Inferior parietal cortex (tissue), 1 donor: ENCODE measurements around the gene EHBP1L1.

Source experiments
- DNase-seq: peaks from one replicate; pipeline ENCODE4 v3.0.0-alpha.2; 2016; ENCODE audit errors: extremely low spot score

The EHBP1L1 gene

GRCh38 chr11:65575568-65576231, at the start of gene EHBP1L1:
TSS of gene EHBP1L1 (plus strand) at chr11:65576053. CDS start at chr11:65576303, 250 bp downstream.
- DNase-seq: no peak

DNA sequence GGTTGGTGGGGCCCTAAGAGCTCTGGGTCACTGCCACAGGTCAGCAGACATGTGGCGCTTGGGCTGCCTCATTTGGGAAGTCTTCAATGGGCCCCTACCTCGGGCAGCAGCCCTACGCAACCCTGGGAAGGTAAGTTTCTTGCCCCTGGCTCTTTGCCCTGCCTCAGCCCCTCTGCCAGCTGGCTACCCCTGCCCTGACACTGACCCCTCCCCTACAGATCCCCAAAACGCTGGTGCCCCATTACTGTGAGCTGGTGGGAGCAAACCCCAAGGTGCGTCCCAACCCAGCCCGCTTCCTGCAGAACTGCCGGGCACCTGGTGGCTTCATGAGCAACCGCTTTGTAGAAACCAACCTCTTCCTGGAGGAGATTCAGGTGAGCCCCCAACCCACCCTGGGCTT, 49.1 kb upstream of the EHBP1L1 start:
- no peak for DNase-seq

GRCh38 chr11:65528819-65529350, 47.0 kb upstream of the EHBP1L1 start:
- no peak for DNase-seq

DNA sequence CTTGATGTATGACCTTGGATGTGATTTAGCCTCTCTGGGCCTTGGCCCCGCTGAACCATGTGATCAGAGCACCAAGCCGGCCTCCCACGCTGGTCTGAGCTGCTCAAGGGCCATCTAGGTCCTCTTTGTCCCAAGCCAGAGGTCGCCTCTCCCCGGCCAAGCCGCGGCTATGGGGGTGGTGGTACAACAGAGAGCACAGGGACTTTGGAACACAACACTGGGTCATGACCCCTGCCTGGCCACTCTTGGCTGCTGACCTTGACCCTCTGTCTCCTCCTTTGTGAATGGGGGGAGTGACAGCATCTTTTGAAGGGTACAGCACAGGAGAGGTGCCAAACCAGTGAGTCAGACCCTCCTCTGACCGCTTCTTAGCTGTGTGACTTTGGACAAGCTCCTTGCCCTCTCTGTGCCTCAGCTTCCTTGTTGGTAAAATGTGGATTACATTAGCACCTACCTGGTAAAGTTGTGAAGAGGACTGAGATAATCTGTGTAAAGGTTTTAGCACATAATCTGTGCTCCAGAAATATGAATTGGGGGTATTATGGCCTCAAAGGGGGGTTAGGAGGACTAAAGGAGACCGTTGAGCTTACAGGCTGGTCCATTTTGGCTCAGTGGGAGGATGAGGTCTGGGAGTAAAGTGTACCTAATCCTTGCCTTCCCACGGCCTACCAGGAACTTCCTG, 46.2 kb upstream of the EHBP1L1 start:
- DNase-seq: no peak

DNA sequence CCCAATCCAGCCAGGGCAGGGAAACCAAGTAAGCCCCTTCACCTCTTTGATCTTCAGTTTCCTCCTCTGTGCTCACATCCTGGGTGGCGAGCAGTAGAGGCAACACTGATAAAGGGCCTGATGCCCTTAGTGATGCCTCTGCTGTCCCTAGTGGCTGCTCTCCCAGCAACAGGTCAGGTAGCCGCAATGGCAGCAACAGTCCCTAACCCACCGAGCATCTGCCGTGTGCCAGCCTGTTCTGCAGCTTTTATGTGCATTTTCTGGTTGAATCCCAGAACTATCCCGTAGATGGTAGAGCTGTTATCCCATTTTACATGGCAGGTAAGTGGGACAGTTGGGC, 45.7 kb upstream of the EHBP1L1 start:
- no peak for DNase-seq

- DNase-seq: no peak
Measured at GRCh38 chr11:65532388-65533064, 43.3 kb upstream of the EHBP1L1 start.

DNA sequence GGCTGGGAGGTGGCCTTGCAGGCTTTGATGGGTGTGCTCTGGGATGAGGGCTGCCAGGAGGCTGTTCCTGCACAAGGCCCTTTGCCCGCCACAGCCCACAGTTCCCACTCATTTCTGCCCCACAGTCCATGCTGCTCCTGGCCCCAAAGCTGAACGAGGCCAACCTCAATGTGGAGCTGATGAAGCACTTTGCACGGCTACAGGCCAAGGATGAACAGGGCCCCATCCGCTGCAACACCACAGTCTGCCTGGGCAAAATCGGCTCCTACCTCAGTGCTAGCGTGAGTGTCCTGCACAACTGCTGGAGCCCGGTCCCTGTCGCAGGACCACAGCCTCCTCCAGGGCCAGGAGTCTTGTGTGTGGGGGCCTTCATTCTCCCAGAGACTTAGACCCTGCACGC, 40.8 kb upstream of the EHBP1L1 start:
- DNase-seq: no peak

DNA sequence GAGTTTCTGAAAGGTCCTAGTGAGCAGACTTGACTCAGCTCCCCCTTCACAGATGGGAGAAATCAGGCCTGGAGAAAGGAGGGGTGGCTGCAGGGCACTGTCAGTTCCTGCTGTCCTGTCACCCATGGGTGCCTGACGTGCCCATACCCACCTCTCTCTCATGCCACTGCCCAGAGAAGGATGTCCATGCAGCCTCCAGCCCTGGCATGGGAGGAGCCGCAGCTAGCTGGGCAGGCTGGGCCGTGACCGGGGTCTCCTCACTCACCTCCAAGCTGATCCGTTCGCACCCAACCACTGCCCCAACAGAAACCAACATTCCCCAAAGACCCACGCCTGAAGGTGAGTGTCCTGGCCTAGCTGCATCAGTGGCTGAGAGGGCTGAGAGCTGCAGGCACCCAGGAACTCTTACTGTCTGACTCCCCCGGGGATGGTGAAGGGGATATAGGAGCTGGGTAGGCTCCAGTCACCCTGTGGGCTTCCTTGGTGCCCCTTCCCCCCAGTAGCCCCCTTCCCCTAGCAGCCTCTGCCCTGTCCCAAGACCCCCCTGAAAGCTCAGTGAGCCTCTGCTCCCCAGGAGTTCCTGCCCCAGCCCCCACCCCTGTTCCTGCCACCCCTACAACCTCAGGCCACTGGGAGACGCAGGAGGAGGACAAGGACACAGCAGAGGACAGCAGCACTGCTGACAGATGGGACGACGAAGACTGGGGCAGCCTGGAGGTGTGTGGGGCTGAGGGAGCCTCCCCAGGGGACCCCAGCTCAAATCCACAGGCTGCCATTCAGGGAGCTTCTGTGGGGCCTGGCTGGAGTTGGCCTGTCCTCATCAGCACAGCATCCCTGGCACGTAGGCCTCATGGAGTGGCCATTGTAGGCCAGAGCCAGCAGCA, 39.2 kb upstream of the EHBP1L1 start:
- DNase-seq: no peak

DNA sequence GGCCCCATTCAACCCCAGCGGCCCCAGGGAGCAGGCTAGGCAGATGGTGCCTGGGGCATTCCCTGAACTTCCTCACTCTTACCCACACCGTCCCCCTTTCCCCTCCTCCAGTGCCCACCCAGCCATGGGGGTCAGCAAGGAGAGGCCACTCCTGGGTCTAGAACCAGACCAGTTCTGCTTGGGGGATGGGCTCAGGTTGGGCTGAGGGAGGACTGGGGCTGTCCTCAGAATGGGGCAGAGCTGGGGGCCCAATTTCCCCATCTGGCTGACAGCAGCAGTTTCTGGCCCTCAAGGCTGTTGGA, 38.6 kb upstream of the EHBP1L1 start:
- DNase-seq: no peak

GRCh38 chr11:65537620-65538231, 38.1 kb upstream of the EHBP1L1 start:
- no peak for DNase-seq

- no peak for DNase-seq
Measured at GRCh38 chr11:65538232-65538914, 37.5 kb upstream of the EHBP1L1 start.

GRCh38 chr11:65538915-65539743, 36.7 kb upstream of the EHBP1L1 start:
- no peak for DNase-seq

- DNase-seq: no peak
Measured at GRCh38 chr11:65539744-65540289, 36.0 kb upstream of the EHBP1L1 start.

GRCh38 chr11:65540290-65541092, 35.4 kb upstream of the EHBP1L1 start:
- DNase-seq: peak; percentile 88

DNA sequence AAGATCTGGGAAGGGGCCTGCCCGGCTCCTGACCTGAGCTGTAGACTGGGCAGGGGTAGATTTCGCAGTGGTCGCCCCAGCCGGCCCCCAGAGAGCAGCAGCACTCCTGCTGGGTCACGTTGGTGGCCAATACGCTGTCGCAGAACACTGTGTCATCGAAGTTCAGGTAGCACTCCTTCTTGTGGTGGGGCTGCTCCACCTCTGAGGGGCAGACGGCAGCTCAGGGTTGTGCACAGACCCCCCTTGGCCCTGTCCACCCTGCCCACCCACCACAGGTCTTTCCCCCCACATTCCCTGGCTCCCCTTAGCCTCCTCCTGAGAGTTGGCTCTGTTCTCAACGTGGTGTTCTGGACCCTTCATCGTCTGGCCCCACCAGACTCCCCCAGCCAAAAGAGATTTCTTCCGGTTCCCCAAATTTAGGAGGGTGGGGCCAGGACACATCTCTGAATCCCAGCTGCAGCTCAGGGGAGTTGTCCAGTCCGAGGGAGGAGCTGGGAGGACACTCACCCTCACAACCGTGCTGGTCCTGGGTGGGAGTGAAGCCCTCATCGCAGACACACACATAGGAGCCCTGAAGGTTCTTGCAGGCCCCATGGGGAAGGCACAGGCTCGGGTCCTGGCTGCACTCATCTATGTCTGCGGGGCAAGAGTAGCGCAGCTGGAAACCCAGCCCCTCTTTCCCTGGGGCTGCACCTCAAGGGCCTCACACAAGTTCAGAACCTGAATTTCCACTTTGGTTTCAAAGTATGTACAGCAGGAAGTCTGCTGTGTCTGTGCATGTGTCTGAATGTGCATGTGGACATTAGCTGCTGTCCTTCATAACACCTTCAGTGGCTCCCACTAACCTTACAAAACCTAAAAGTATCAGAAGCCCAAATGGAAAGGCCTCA, 34.5 kb upstream of the EHBP1L1 start:
- DNase-seq: no peak

- DNase-seq: no peak
Measured at GRCh38 chr11:65542738-65543390, 33.0 kb upstream of the EHBP1L1 start.

- no peak for DNase-seq
Measured at GRCh38 chr11:65545853-65546216, 30.0 kb upstream of the EHBP1L1 start.
